Astrocyte (in vitro differentiated cells and primary cell): ENCODE data around the gene MYNN.

ENCODE experiments used
- CTCF ChIP-seq: IDR thresholded peaks from 2 replicates; pipeline ENCODE4 v1.5.1; 2011; ENCODE audit warnings: low read depth, mild to moderate bottlenecking, inconsistent platforms, low read length, moderate library complexity; ENCODE audit not compliant: insufficient read depth
- EZH2 ChIP-seq: IDR thresholded peaks from 2 replicates; pipeline ENCODE4 v1.6.1; 2012; ENCODE audit warnings: mild to moderate bottlenecking, low read length, inconsistent platforms; ENCODE audit not compliant: insufficient read depth

DNA sequence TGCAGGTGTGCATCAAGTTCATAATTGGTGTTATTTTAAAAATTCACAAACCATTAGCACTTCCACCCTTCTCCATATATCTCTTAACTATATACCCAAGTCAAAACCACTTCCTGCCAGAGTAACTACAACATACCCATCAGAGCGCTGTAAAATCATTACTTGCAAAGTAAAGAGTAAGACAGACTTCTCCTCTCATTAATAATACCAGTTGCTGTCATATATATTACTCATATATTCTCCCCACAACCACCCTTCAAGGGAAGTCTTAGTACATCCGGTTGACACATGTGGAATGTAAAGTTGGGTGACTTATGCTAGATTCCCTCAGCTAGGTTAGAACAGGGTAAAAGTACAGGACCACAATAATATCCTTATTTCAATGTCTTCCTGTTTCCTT lies 13.9 kb upstream of the MYNN start:
- TF ChIP-seq CTCF, result no peak
- TF ChIP-seq EZH2, result no peak
